Retinal pigment epithelial cell (primary cell): Measurements from ENCODE around the gene FOXC1.

Experiments used
- DNase-seq: peaks from one replicate; pipeline ENCODE4 v3.0.0-alpha.2; 2010; ENCODE audit warnings: low read depth
- H3K4me3 ChIP-seq: 2 replicates; pipeline ENCODE4 v1.5.1; 2011; ENCODE audit warnings: mild to moderate bottlenecking, low read length, control low read depth, moderate library complexity
- CTCF ChIP-seq: conservative IDR thresholded peaks from 2 replicates; pipeline ENCODE4 v1.5.1; 2011; ENCODE audit warnings: low read depth, low read length, control low read depth, inconsistent platforms

The FOXC1 gene

GRCh38 chr6:1577146-1577680 is 32.5 kb upstream of the FOXC1 start:
- no peak for TF ChIP-seq CTCF
- DNase-seq = no peak

GRCh38 chr6:1577896-1578745 is 31.6 kb upstream of the FOXC1 start:
- no peak overlapping the region for H3K4me3 ChIP-seq
- no peak for TF ChIP-seq CTCF
- DNase-seq = no peak

More at GRCh38 chr6:1577146-1577680, 32.5 kb upstream of the FOXC1 start:
- H3K4me3 ChIP-seq = no peak overlapping the region

- no peak overlapping the region for H3K4me3 ChIP-seq
- no peak for DNase-seq
- no peak for TF ChIP-seq CTCF
Observed at GRCh38 chr6:1579096-1579495, 30.6 kb upstream of the FOXC1 start.

GRCh38 chr6:1580109-1580508 is 29.6 kb upstream of the FOXC1 start:
- TF ChIP-seq CTCF = no peak
- DNase-seq = no peak
- H3K4me3 ChIP-seq = no peak overlapping the region

GRCh38 chr6:1580585-1580984 is 29.1 kb upstream of the FOXC1 start:
- no peak overlapping the region for H3K4me3 ChIP-seq
- no peak for DNase-seq
- TF ChIP-seq CTCF = no peak

- no peak overlapping the region for H3K4me3 ChIP-seq
- TF ChIP-seq CTCF = no peak
- DNase-seq = no peak
Observed at GRCh38 chr6:1581120-1581991, 28.4 kb upstream of the FOXC1 start.
